Activated naive CD4-positive, alpha-beta T cell treated with anti-CD3 and anti-CD28 coated beads, Interleukin-2, amount 50 U/mL, for 16 hours (primary cell): ENCODE measurements around the gene SMARCE1.

Experiments
- DNase-seq: peaks from one replicate; pipeline ENCODE4 v3.0.0-alpha.2; 2020

Gene SMARCE1

GRCh38 chr17:40647624-40648383 is at the start of gene SMARCE1:
SMARCE1 (minus strand) TSS chr17:40647818; CDS start chr17:40645802, 2,016 bp downstream.
- DNase-seq, result peak; percentile 72

GRCh38 chr17:40697297-40697696 is 49.7 kb upstream of the SMARCE1 start:
- no peak for DNase-seq

GRCh38 chr17:40696651-40697072 is 49.0 kb upstream of the SMARCE1 start:
- DNase-seq, result no peak

- no peak for DNase-seq
Measured at GRCh38 chr17:40695874-40696472, 48.4 kb upstream of the SMARCE1 start.

- DNase-seq, result no peak
Measured at GRCh38 chr17:40694584-40694983, 47.0 kb upstream of the SMARCE1 start.

- no peak for DNase-seq
Measured at GRCh38 chr17:40687106-40687505, 39.5 kb upstream of the SMARCE1 start.

- no peak for DNase-seq
Measured at GRCh38 chr17:40686192-40686591, 38.6 kb upstream of the SMARCE1 start.

GRCh38 chr17:40680998-40681397 is 33.4 kb upstream of the SMARCE1 start:
- DNase-seq, result no peak

- no peak for DNase-seq
Measured at GRCh38 chr17:40679523-40679907, 31.9 kb upstream of the SMARCE1 start.

- no peak for DNase-seq
Measured at GRCh38 chr17:40678902-40679522, 31.4 kb upstream of the SMARCE1 start.

- no peak for DNase-seq
Measured at GRCh38 chr17:40675905-40676304, 28.3 kb upstream of the SMARCE1 start.

GRCh38 chr17:40672654-40673053 is 25.0 kb upstream of the SMARCE1 start:
- no peak for DNase-seq

GRCh38 chr17:40671282-40671681 is 23.7 kb upstream of the SMARCE1 start:
- no peak for DNase-seq

GRCh38 chr17:40666331-40666730 is 18.7 kb upstream of the SMARCE1 start:
- DNase-seq, result no peak

- DNase-seq, result no peak
Measured at GRCh38 chr17:40664582-40665333, 17.1 kb upstream of the SMARCE1 start, which contains the start of gene KRT222. KRT222 (minus strand) TSS chr17:40665177; CDS start chr17:40665099, 78 bp downstream.

- DNase-seq, result no peak
Measured at GRCh38 chr17:40663252-40663651, 15.6 kb upstream of the SMARCE1 start.

- DNase-seq, result no peak
Measured at GRCh38 chr17:40659911-40660310, 12.3 kb upstream of the SMARCE1 start.

- DNase-seq, result no peak
Measured at GRCh38 chr17:40658396-40658795, 10.8 kb upstream of the SMARCE1 start.

GRCh38 chr17:40651939-40652338 is 4.3 kb upstream of the SMARCE1 start:
- DNase-seq, result no peak

- no peak for DNase-seq
Measured at GRCh38 chr17:40648384-40648968, 858 bp upstream of the SMARCE1 start.

GRCh38 chr17:40646791-40647623 is 611 bp downstream of the SMARCE1 start:
- DNase-seq, result no peak

GRCh38 chr17:40645943-40646342 is 1.7 kb downstream of the SMARCE1 start:
- DNase-seq, result no peak
